HepG2 (cell line): Measurements from ENCODE around the gene ABHD10.

Experiments
- PRDM15 ChIP-seq: sonication (generic); formaldehyde crosslinking; IDR thresholded peaks from 2 replicates; pipeline ENCODE4 v1.4.0; 2020; ENCODE audit warnings: missing genetic modification reagents
- TAF15 ChIP-seq: fragments of 200-400 bp; formaldehyde crosslinking; IDR thresholded peaks from one replicate; pipeline ENCODE4 v1.6.1; 2018; ENCODE audit warnings: mild to moderate bottlenecking, low read depth, low read length; ENCODE audit not compliant: poor library complexity, severe bottlenecking
- ZSCAN29 ChIP-seq: sonication (generic); formaldehyde crosslinking; conservative IDR thresholded peaks from 2 replicates; pipeline ENCODE4 v1.4.0; 2020; ENCODE audit warnings: mild to moderate bottlenecking, missing genetic modification reagents

- TF ChIP-seq TAF15 (no peak), ZSCAN29 (no peak), PRDM15 (CRISPR knock-in tag) (no peak)
Observed at GRCh38 chr3:111939873-111940272, 39.0 kb upstream of the ABHD10 start.
